Activated B cell treated with CpG ODN at 0.5 μM for 24 hours (primary cell): ENCODE data around the gene SOX30. TPM values are rescaled to one million over a fixed set of nuclear protein-coding genes. Genes with fewer than 3 reads are reported as not detected.

Experiments used
- ATAC-seq: fragments of 200-7000 bp; cut with Tn5 transposase; one replicate; pipeline ENCODE4 v1.10.0; 2021; ENCODE audit warnings: low read depth, mild to moderate bottlenecking, moderate library complexity
- CTCF ChIA-PET: fragments of 350-600 bp; sonication (Branson Sonifier 250); formaldehyde crosslinking; loops from one replicate; lab custom pipeline; 2021; ENCODE audit warnings: antibody characterized with exemption; lab: Charles Lee
- POLR2A ChIA-PET: fragments of 350-600 bp; sonication (Branson Sonifier 250); formaldehyde crosslinking; loops from one replicate; lab custom pipeline; 2021; ENCODE audit warnings: antibody characterized with exemption; lab: Charles Lee
- DNase-seq: peaks from one replicate; pipeline ENCODE4 v3.0.0; 2022
- H3K27ac Mint-ChIP-seq: one replicate; pipeline ENCODE4 v1.8.0; 2020; ENCODE audit warnings: mixed read lengths
- H3K27me3 Mint-ChIP-seq: one replicate; pipeline ENCODE4 v1.8.0; 2021; ENCODE audit warnings: mixed read lengths
- H3K36me3 Mint-ChIP-seq: one replicate; pipeline ENCODE4 v1.8.0; 2021; ENCODE audit warnings: low read depth, mixed read lengths
- H3K4me1 Mint-ChIP-seq: one replicate; pipeline ENCODE4 v1.8.0; 2021; ENCODE audit warnings: mixed read lengths
- H3K4me3 Mint-ChIP-seq: one replicate; pipeline ENCODE4 v1.8.0; 2020; ENCODE audit warnings: mild to moderate bottlenecking, mixed read lengths
- H3K9me3 Mint-ChIP-seq: one replicate; pipeline ENCODE4 v1.8.0; 2020; ENCODE audit warnings: mixed read lengths
- CTCF ChIP-seq: fragments of 200-600 bp; IDR thresholded peaks from one replicate; pipeline ENCODE4 v1.8.0; 2022; ENCODE audit warnings: antibody characterized with exemption, mild to moderate bottlenecking
- intact Hi-C: fragments of 100-400 bp; cut with micrococcal nuclease; formaldehyde crosslinking; loops from one replicate; pipeline ENCODE4 v1.15.1; 2024
- total RNA-seq: library from RNA; stranded (reverse); gene quantifications from 2 replicates; pipeline ENCODE4 v1.2.3, GENCODE V29; 2022

SOX30 gene
- total RNA-seq, 1 donor from 2014 or later = 0.47 TPM

- H3K36me3 Mint-ChIP-seq = peaks cover 5% of the 10 kb centered on the region
- intact Hi-C loops = loop anchor here (1.0 to 5.0 kb wide), 8 partner anchors 20 to 219 kb away; partner anchors contain the start of genes C5orf52 and LSM11
- ATAC-seq = no peak
- no peak for TF ChIP-seq CTCF
- POLR2A ChIA-PET = interaction anchor here (0.5 to 2.0 kb wide), 16 partner anchors 11 to 219 kb away, joined by 3 to 8 read pairs (median 4); no protein-coding TSS in a partner anchor
- H3K4me1 Mint-ChIP-seq = peaks cover 57% of the 10 kb centered on the region
- peak overlapping the region; percentile 84 for H3K4me3 Mint-ChIP-seq
- H3K27me3 Mint-ChIP-seq = no peaks in the 10 kb centered on the region
- no peak for DNase-seq
- peaks cover 9% of the 10 kb centered on the region for H3K9me3 Mint-ChIP-seq
- CTCF ChIA-PET = interaction anchor here (0.6 to 2.6 kb wide), 8 partner anchors 19 to 533 kb away, joined by 3 to 10 read pairs (median 4); no protein-coding TSS in a partner anchor
- H3K27ac Mint-ChIP-seq = peak overlapping the region; percentile 86
These were observed 1.1 kb downstream of the SOX30 start for GRCh38 chr5:157650991-157651611.

GRCh38 chr5:157649101-157649500 is 3.1 kb downstream of the SOX30 start:
- peaks cover 60% of the 10 kb centered on the region for H3K4me1 Mint-ChIP-seq
- peaks cover 4% of the 10 kb centered on the region for H3K36me3 Mint-ChIP-seq
- peaks cover 3% of the 10 kb centered on the region for H3K9me3 Mint-ChIP-seq
- TF ChIP-seq CTCF = no peak
- H3K4me3 Mint-ChIP-seq = no peak overlapping the region
- POLR2A ChIA-PET = interaction anchor here (0.7 to 1.2 kb wide), 8 partner anchors 22 to 376 kb away, joined by 3 to 8 read pairs (median 4); partner anchors contain the start of gene C5orf52
- no peaks in the 10 kb centered on the region for H3K27me3 Mint-ChIP-seq
- intact Hi-C loops = no loop called here
- DNase-seq = no peak
- peak overlapping the region; percentile 35 for H3K27ac Mint-ChIP-seq
- no peak for ATAC-seq
- CTCF ChIA-PET = interaction anchor here (0.8 kb wide), 1 partner anchor 29 kb away, joined by 3 read pairs; no protein-coding TSS in a partner anchor

GRCh38 chr5:157648275-157648990 is 3.8 kb downstream of the SOX30 start:
- no peak for ATAC-seq
- Mint-ChIP-seq H3K27me3 (no peaks in the 10 kb centered on the region), H3K9me3 (peaks cover under 1% of the 10 kb centered on the region), H3K36me3 (peaks cover under 1% of the 10 kb centered on the region), H3K4me1 (peaks cover 58% of the 10 kb centered on the region), H3K27ac (peak overlapping the region; percentile 35), H3K4me3 (no peak overlapping the region)
- intact Hi-C loops = no loop called here
- POLR2A ChIA-PET = interaction anchor here (0.8 to 1.2 kb wide), 7 partner anchors 22 to 375 kb away, joined by 3 to 8 read pairs (median 4); partner anchors contain the start of gene C5orf52
- TF ChIP-seq CTCF = no peak
- CTCF ChIA-PET = no interaction called here
- DNase-seq = no peak

- DNase-seq (no peak), ATAC-seq (no peak)
- ChIA-PET CTCF (no interaction called here), POLR2A (no interaction called here)
- Mint-ChIP-seq H3K9me3 (no peaks in the 10 kb centered on the region), H3K4me1 (peaks cover 6% of the 10 kb centered on the region), H3K27me3 (no peaks in the 10 kb centered on the region), H3K36me3 (no peaks in the 10 kb centered on the region), H3K27ac (no peak overlapping the region), H3K4me3 (no peak overlapping the region)
- no peak for TF ChIP-seq CTCF
- intact Hi-C loops = no loop called here
These were observed 11.7 kb downstream of the SOX30 start for GRCh38 chr5:157640406-157641066.
